HuH-7 (cell line): Measurements from ENCODE around the gene DTWD2.
A peak's percentile ranks its signal among the peaks of the same experiment; 100 is the strongest.
"Not testable (repeated sequence)": the region's sequence is repeated elsewhere in the genome, so short reads cannot be mapped to it uniquely, and the experiment has no call there.

Experiments used
- DNase-seq: peaks from one replicate; pipeline ENCODE4 v3.0.0; 2011; ENCODE audit warnings: low spot score

The DTWD2 gene

GRCh38 chr5:118863345-118863744 is 125.0 kb downstream of the DTWD2 start:
- DNase-seq: no peak

- DNase-seq: no peak
Observed at GRCh38 chr5:118862596-118862995, 125.8 kb downstream of the DTWD2 start.

GRCh38 chr5:118857700-118858099 is 130.6 kb downstream of the DTWD2 start:
- DNase-seq: peak; percentile 1

- DNase-seq: no peak
Observed at GRCh38 chr5:118854819-118855218, 133.5 kb downstream of the DTWD2 start.

- DNase-seq: not testable (repeated sequence)
Observed at GRCh38 chr5:118851785-118852184, 136.6 kb downstream of the DTWD2 start.

GRCh38 chr5:118849507-118849906 is 138.8 kb downstream of the DTWD2 start:
- DNase-seq: not testable (repeated sequence)

DNA sequence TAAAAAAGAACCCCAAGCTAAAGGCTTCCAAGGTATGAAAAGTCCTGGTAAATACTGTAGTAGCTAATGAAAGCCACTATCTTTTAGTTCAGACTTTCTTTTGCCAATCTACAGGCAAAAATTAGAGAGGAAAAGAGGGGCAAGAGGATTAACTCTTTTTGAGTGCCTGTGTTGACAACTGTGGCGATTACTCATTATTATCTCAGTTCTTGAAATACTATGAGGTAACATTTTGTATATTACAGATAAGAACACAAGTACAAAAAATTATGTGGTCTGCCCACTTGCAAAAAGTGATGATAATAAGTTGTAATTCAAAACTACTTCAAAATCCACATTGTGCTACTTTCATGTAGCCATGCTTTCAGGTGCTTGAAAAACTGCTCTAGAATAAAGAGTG is 144.0 kb downstream of the DTWD2 start:
- DNase-seq: no peak

DNA sequence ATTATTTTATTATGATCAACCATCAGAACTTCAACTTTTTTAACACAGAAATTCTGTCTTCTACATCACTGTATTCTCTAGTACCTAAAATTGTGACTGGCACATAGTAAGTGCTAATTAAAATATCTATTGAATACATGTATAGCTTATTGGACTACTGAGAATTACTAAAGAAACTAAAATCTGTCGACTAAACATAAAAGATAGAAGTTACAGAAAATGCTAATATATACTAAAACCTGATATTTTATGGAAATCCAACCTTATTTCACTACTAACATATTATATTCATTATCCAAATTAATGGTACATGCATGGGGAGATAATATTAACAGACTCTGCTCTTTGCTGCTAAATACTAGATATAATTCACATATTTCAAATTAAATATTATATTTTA is 153.6 kb downstream of the DTWD2 start:
- no peak for DNase-seq

DNA sequence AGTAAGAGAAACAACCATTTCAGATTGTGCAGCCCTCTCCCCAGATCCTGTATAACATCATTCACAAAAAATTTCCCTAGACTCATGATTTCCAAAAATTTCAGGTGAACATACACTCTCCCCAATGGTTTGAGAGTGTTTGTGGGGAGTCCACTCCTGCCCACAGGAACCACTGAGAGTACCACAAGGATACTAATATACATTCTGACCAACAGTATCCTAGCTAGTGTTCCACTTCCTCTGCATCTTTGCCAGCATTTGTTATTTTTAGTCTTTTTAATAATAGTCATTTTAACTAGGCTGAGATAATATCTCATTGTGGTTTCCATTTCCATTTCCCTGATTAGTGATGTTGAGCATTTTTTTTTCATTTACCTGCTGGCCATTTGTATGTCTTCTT is 155.4 kb downstream of the DTWD2 start:
- DNase-seq: no peak

DNA sequence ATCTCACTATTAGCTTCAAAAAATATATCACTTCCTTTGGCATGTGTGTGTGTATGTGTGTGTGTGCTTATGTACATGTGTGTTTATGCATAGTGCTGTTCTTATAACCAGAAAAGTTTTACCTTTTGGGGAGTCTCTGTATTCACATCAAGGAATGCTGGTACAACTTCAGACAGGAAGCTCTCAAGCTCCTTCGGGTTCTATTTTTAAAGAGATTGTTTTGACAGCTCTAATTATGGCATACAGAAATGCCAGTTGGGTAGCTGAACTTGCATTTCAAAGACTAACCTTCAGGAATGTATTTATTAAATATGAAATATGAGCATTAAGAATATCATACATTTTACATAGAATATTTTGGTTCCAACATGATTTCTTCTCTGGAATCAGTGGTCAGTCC is 163.1 kb downstream of the DTWD2 start:
- DNase-seq: no peak

GRCh38 chr5:118818604-118819003 is 169.7 kb downstream of the DTWD2 start:
- no peak for DNase-seq

- DNase-seq: no peak
Observed at GRCh38 chr5:118808441-118808840, 179.9 kb downstream of the DTWD2 start.

DNA sequence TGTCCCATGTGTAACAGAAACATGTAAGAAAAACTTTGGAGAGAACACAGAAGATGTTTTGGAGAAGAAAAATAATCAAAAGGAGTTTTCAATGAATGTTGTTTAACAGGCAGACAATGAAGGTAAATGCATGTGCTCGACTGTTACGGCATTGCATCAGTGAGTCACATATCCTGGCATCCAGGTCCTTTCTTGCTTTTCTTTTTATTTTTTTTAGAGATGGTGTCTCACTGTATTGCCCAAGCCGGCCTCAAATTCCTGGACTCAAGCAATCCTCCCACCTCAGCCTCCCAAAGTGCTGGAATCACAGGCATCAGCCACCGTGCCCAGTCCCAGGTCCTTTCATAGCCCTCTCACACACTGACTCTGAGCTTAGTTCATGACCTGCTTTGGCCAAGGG is 181.8 kb downstream of the DTWD2 start:
- DNase-seq: no peak

DNA sequence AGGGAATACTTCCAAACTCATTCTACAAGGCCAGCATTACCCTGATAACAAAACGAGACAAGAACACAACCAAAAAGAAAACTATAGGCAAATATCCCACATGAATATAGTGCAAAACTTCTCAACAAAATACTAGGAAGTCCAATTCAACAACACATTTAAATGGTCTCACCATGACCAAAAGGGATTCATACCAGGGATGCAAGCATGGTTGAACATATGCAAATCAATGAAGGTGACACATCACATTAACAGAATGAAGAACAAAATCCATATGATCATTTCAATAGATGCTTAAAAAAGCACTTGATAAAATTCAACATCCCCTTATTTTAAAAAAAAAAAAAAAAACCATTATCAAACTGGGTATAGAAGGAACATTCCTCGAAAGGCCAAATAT is 186.0 kb downstream of the DTWD2 start:
- DNase-seq: no peak

- DNase-seq: no peak
Observed at GRCh38 chr5:118796081-118796480, 192.3 kb downstream of the DTWD2 start.

- no peak for DNase-seq
Observed at GRCh38 chr5:118794281-118794680, 194.1 kb downstream of the DTWD2 start.

DNA sequence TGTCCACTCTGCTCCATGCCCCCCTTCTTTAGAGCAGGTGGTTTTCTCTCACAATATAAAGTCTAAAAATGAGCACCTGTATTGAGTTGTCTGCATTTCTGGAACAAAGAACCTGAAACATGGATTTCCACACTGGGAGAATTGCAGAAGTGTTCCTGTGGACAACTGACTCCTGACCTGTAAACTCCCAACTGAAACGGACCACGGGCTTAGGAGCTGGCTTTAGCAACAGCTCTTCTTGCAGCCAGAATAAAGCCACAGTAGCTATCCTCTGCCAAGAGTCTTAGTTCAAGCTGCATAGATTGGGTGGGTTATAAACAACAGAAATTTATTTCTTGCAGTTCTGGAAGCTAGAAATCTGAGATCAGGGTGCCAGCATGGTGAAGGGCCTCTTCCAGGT is 194.7 kb downstream of the DTWD2 start:
- DNase-seq: no peak

GRCh38 chr5:118793091-118793490 is 195.3 kb downstream of the DTWD2 start:
- DNase-seq: no peak

DNA sequence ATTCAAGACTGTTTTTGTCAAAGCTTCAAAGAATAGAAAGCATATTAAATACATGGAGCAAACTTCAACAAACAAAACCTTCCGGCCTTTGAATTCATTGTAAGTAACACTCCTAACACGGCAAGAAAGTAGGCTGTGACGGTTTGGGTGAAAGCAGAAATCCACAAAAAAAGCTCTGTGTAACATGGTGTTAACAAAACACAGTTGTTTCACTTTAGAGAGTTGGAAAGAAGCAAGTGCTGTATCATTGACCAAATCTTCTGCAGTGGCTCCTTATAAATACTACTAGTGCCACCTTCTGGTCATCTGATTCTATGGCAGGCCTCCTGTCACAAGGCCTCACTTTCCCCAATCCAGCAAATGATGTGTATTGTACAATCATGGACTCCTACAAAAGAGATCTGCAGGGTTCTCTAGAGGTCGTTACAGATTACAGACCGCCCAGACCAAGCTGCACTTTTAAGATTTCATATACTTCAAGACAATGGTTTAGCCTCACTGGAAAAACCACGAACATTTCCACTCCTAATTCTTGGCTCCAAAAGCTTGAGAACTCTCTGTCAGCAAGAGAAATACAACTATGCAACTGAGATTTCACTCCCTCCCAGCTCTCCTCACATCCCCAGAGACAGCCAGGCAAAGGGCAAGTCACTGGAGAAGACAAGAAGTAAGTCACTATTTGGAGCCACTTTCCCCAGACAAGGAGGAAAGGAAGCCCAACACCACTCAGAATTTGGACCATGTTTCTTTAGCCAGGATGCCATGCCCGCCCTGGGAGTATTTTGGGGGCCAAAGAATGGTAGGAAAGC is 196.2 kb downstream of the DTWD2 start:
- DNase-seq: peak; percentile 15

DNA sequence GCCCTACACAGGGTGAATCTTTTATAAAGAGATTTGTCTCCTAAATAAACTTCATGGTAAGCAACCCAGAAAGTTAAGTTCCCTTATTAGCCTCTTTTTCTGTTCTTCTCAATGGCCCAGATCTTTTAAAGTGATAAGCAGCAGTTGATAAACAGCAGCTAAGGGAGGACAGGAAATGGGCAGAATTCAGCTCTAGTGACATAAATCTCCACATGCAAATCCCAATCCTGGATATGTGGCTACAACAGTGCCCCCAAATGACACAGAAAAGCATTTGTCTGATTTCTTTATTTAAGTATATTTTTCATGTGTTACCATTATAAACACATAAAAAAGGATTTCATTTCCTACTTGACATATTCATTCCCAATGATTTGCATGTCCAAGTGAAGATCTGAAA is 199.0 kb downstream of the DTWD2 start:
- no peak for DNase-seq

- no peak for DNase-seq
Observed at GRCh38 chr5:118788351-118788750, 200.0 kb downstream of the DTWD2 start.
